MCF 10A (cell line): ENCODE data around the gene ACSL5. TPM values are rescaled to one million over a fixed set of nuclear protein-coding genes. Genes with fewer than 3 reads are reported as not detected.

Experiments
- BruUV-seq: library from RNA; stranded (reverse); fragments of 400-500 nt; replicated peaks from 2 replicates; lab custom pipeline; 2021; lab: Mats Ljungman, UMichigan
- CTCF ChIA-PET: fragments of 300-600 bp; sonication (Branson Sonifier 250); formaldehyde crosslinking; extraction: SDS; loops from one replicate; lab custom pipeline; 2021; ENCODE audit warnings: antibody characterized with exemption, inconsistent platforms; lab: Yijun Ruan, JAX
- POLR2A ChIA-PET: fragments of 300-600, 350-650 bp; sonication (Branson Sonifier 250); formaldehyde crosslinking; extraction: SDS; loops from one replicate; lab custom pipeline; 2020; ENCODE audit warnings: antibody characterized with exemption, inconsistent platforms; lab: Yijun Ruan, JAX
- DNase-seq: peaks from one replicate; pipeline ENCODE4 v3.0.0-alpha.2; 2018; ENCODE audit not compliant: unreplicated experiment
- H3K27ac Mint-ChIP-seq: one replicate; pipeline ENCODE4 v1.8.0; 2022; ENCODE audit warnings: mild to moderate bottlenecking, low read depth, mixed read lengths; ENCODE audit not compliant: unreplicated experiment
- H3K27me3 Mint-ChIP-seq: one replicate; pipeline ENCODE4 v1.8.0; 2022; ENCODE audit warnings: mixed read lengths; ENCODE audit not compliant: insufficient read depth, unreplicated experiment
- H3K36me3 Mint-ChIP-seq: one replicate; pipeline ENCODE4 v1.8.0; 2022; ENCODE audit warnings: mild to moderate bottlenecking, moderate library complexity, mixed read lengths; ENCODE audit not compliant: insufficient read depth, unreplicated experiment
- H3K4me1 Mint-ChIP-seq: one replicate; pipeline ENCODE4 v1.8.0; 2022; ENCODE audit warnings: mixed read lengths; ENCODE audit not compliant: insufficient read depth, unreplicated experiment
- H3K4me3 Mint-ChIP-seq: one replicate; pipeline ENCODE4 v1.8.0; 2022; ENCODE audit warnings: mild to moderate bottlenecking, moderate library complexity, mixed read lengths; ENCODE audit not compliant: unreplicated experiment
- H3K9me3 Mint-ChIP-seq: one replicate; pipeline ENCODE4 v1.8.0; 2022; ENCODE audit warnings: mixed read lengths; ENCODE audit not compliant: unreplicated experiment
- CTCF ChIP-seq: fragments of 200-600 bp; IDR thresholded peaks from one replicate; pipeline ENCODE4 v1.8.0; 2022; ENCODE audit warnings: antibody characterized with exemption, mild to moderate bottlenecking; ENCODE audit not compliant: unreplicated experiment
- intact Hi-C: fragments of 100-400 bp; cut with micrococcal nuclease; formaldehyde crosslinking; loops from 2 replicates; pipeline ENCODE4 v1.14.1; 2022
- total RNA-seq: library from RNA; stranded (reverse); gene quantifications from 2 replicates; pipeline ENCODE4 v1.2.3, GENCODE V29; 2022

Gene ACSL5
- total RNA-seq, 1 experiment from 2014 or later: 0.68 TPM

DNA sequence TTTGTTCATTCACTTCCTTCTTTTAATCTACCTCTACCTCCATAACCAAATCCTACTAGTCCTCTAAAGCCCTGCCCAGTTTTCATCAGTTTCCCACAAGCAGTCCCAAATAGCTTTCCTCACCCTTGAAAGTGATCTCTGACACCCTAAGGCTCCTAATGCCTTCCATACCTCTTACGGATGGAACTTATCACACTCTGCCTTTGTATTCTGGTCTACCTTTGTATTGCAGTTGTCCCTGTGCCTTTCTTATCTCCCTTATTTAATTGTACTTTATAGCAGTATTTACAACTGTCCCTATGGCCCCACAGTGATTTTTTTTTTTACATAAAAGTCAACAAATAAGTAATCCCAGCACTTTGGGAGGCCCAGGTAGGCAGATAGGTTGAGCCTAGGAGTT is 33.8 kb downstream of the ACSL5 start:
- H3K27ac Mint-ChIP-seq: no peak overlapping the region
- no peak for TF ChIP-seq CTCF
- CTCF ChIA-PET: interaction anchor here (1.0 to 1.5 kb wide), 3 partner anchors 8 to 27 kb away, joined by 3 to 7 read pairs (median 4); no protein-coding TSS in a partner anchor
- no peaks in the 10 kb centered on the region for H3K9me3 Mint-ChIP-seq
- H3K4me1 Mint-ChIP-seq: no peaks in the 10 kb centered on the region
- BruUV-seq: no TSS peak
- no peak overlapping the region for H3K4me3 Mint-ChIP-seq
- intact Hi-C loops: no loop called here
- no peak for DNase-seq
- peaks cover 23% of the 10 kb centered on the region for H3K27me3 Mint-ChIP-seq
- POLR2A ChIA-PET: no interaction called here
- H3K36me3 Mint-ChIP-seq: no peaks in the 10 kb centered on the region

DNA sequence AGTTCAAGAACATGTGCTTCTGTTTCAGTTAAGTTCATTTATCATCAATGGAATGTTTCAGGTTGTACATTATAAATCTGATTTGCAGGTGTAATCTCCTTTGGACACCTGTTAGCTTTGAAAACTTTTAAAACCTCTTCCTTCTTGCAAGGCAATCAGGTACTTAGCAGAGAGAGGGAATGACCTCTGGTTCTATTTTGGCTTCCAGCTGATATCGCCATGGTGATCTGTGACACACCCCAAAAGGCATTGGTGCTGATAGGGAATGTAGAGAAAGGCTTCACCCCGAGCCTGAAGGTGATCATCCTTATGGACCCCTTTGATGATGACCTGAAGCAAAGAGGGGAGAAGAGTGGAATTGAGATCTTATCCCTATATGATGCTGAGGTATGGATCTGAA is 35.4 kb downstream of the ACSL5 start:
- no peak overlapping the region for H3K27ac Mint-ChIP-seq
- H3K27me3 Mint-ChIP-seq: peaks cover 23% of the 10 kb centered on the region
- H3K36me3 Mint-ChIP-seq: no peaks in the 10 kb centered on the region
- BruUV-seq: no TSS peak
- no peak for DNase-seq
- H3K4me1 Mint-ChIP-seq: no peaks in the 10 kb centered on the region
- ChIA-PET POLR2A (interaction anchor here (1.0 kb wide), 1 partner anchor 9 kb away, joined by 3 read pairs; no protein-coding TSS in a partner anchor), CTCF (interaction anchor here (1.1 to 1.2 kb wide), 2 partner anchors 25 to 95 kb away, joined by 3 to 4 read pairs; no protein-coding TSS in a partner anchor)
- no peaks in the 10 kb centered on the region for H3K9me3 Mint-ChIP-seq
- TF ChIP-seq CTCF: no peak
- no peak overlapping the region for H3K4me3 Mint-ChIP-seq
- intact Hi-C loops: no loop called here

GRCh38 chr10:112409755-112410154 is 35.8 kb downstream of the ACSL5 start:
- Mint-ChIP-seq H3K9me3 (no peaks in the 10 kb centered on the region), H3K4me3 (no peak overlapping the region), H3K4me1 (no peaks in the 10 kb centered on the region), H3K27me3 (peaks cover 23% of the 10 kb centered on the region), H3K27ac (no peak overlapping the region), H3K36me3 (no peaks in the 10 kb centered on the region)
- intact Hi-C loops: no loop called here
- no peak for TF ChIP-seq CTCF
- DNase-seq: no peak
- ChIA-PET CTCF (interaction anchor here (1.1 to 1.2 kb wide), 2 partner anchors 25 to 96 kb away, joined by 3 to 4 read pairs; no protein-coding TSS in a partner anchor), POLR2A (no interaction called here)
- BruUV-seq: no TSS peak

GRCh38 chr10:112412696-112413095 is 38.8 kb downstream of the ACSL5 start:
- Mint-ChIP-seq H3K36me3 (peaks cover 4% of the 10 kb centered on the region), H3K27me3 (peaks cover 23% of the 10 kb centered on the region), H3K9me3 (no peaks in the 10 kb centered on the region), H3K4me3 (no peak overlapping the region), H3K4me1 (no peaks in the 10 kb centered on the region), H3K27ac (no peak overlapping the region)
- intact Hi-C loops: no loop called here
- BruUV-seq: no TSS peak
- DNase-seq: no peak
- ChIA-PET POLR2A (no interaction called here), CTCF (interaction anchor here (0.5 kb wide), 1 partner anchor 1266 kb away, joined by 3 read pairs; no protein-coding TSS in a partner anchor)
- TF ChIP-seq CTCF: no peak
